Left ventricle myocardium inferior (tissue), 1 donor: Measurements from ENCODE around the gene FCRLB. TPM values are rescaled to one million over a fixed set of nuclear protein-coding genes. Genes with fewer than 3 reads are reported as not detected.

Experiments
- DNase-seq: peaks from one replicate; pipeline ENCODE4 v3.0.0-alpha.2; 2020
- H3K27ac ChIP-seq: fragments of 200-600 bp; replicated peaks from 2 replicates; pipeline ENCODE4 v1.8.0; 2021
- H3K27me3 ChIP-seq: fragments of 200-600 bp; 2 replicates; pipeline ENCODE4 v1.8.0; 2021; ENCODE audit warnings: low read depth
- H3K36me3 ChIP-seq: fragments of 200-600 bp; 2 replicates; pipeline ENCODE4 v1.8.0; 2021
- H3K4me1 ChIP-seq: fragments of 200-600 bp; 2 replicates; pipeline ENCODE4 v1.8.0; 2021
- H3K4me3 ChIP-seq: fragments of 200-600 bp; 2 replicates; pipeline ENCODE4 v1.8.0; 2021; ENCODE audit warnings: mild to moderate bottlenecking, moderate library complexity
- H3K9me3 ChIP-seq: fragments of 200-600 bp; replicated peaks from 2 replicates; pipeline ENCODE4 v1.8.0; 2021
- CTCF ChIP-seq: fragments of 200-600 bp; IDR thresholded peaks from 2 replicates; pipeline ENCODE4 v1.8.0; 2021; ENCODE audit warnings: antibody characterized with exemption, mild to moderate bottlenecking, borderline replicate concordance
- intact Hi-C: fragments of 100-400 bp; cut with micrococcal nuclease; formaldehyde crosslinking; loops from one replicate; pipeline ENCODE4 v1.11.0; 2022
- total RNA-seq: library from RNA; stranded (reverse); fragmentation: NEBNext Ultra II Directional; extraction: Animal tissue kit (Norgen Biotek cat#: 25700); gene quantifications from one replicate; pipeline ENCODE4 v1.2.1, GENCODE V29; 2021
- donor health status: DM: no; HTN: yes; CAD: no; lungs with severe emphysema.

The FCRLB gene
- total RNA-seq, 1 donor from 2014 or later, result 0.33 TPM

- TF ChIP-seq CTCF, result no peak
- Histone ChIP-seq H3K4me1 (peaks cover 9% of the 10 kb centered on the region), H3K4me3 (no peak overlapping the region), H3K27ac (peak overlapping the region; percentile 47), H3K9me3 (no peaks in the 10 kb centered on the region), H3K36me3 (no peaks in the 10 kb centered on the region), H3K27me3 (no peaks in the 10 kb centered on the region)
- no peak for DNase-seq
- intact Hi-C loops, result no loop called here
Observed at GRCh38 chr1:161733526-161733925, 12.2 kb downstream of the FCRLB start.

- Histone ChIP-seq H3K27me3 (peaks cover 10% of the 10 kb centered on the region), H3K27ac (no peak overlapping the region)
- TF ChIP-seq CTCF, result no peak
Observed at GRCh38 chr1:161735837-161736236, 14.5 kb downstream of the FCRLB start.

GRCh38 chr1:161736335-161736969 is 15.1 kb downstream of the FCRLB start:
- TF ChIP-seq CTCF, result no peak
- Histone ChIP-seq H3K27me3 (peaks cover 10% of the 10 kb centered on the region), H3K36me3 (no peaks in the 10 kb centered on the region), H3K4me1 (peaks cover 12% of the 10 kb centered on the region), H3K4me3 (no peak overlapping the region), H3K27ac (no peak overlapping the region), H3K9me3 (no peaks in the 10 kb centered on the region)
- DNase-seq, result no peak
- intact Hi-C loops, result no loop called here

More at GRCh38 chr1:161735837-161736236, 14.5 kb downstream of the FCRLB start:
- Histone ChIP-seq H3K4me3 (no peak overlapping the region), H3K36me3 (no peaks in the 10 kb centered on the region), H3K9me3 (no peaks in the 10 kb centered on the region), H3K4me1 (peaks cover 12% of the 10 kb centered on the region)
- intact Hi-C loops, result no loop called here
- no peak for DNase-seq

- Histone ChIP-seq H3K27ac (no peak overlapping the region), H3K4me3 (no peak overlapping the region), H3K9me3 (no peaks in the 10 kb centered on the region), H3K4me1 (peaks cover 12% of the 10 kb centered on the region), H3K27me3 (peaks cover 10% of the 10 kb centered on the region), H3K36me3 (no peaks in the 10 kb centered on the region)
- no peak for TF ChIP-seq CTCF
- intact Hi-C loops, result no loop called here
- no peak for DNase-seq
Observed at GRCh38 chr1:161737625-161738024, 16.3 kb downstream of the FCRLB start.

- peak; percentile 50 for TF ChIP-seq CTCF
- DNase-seq, result peak; percentile 26
- H3K9me3 ChIP-seq, result no peaks in the 10 kb centered on the region
- H3K4me1 ChIP-seq, result peaks cover 8% of the 10 kb centered on the region
- intact Hi-C loops, result no loop called here
- no peak overlapping the region for H3K4me3 ChIP-seq
- peaks cover 10% of the 10 kb centered on the region for H3K27me3 ChIP-seq
- peak overlapping the region; percentile 48 for H3K27ac ChIP-seq
- no peaks in the 10 kb centered on the region for H3K36me3 ChIP-seq
Observed at GRCh38 chr1:161738627-161739287, 17.4 kb downstream of the FCRLB start.
